Smooth muscle cell (in vitro differentiated cells): ENCODE measurements around the gene TRIM15. TPM values are rescaled to one million over a fixed set of nuclear protein-coding genes. Genes with fewer than 3 reads are reported as not detected.

ENCODE experiments used
- DNase-seq: peaks from one replicate; lab custom pipeline; 2025; ENCODE audit not compliant: unreplicated experiment; lab: John Stamatoyannopoulos, UW
- H2AFZ ChIP-seq: fragments of 200-600 bp; sonication (generic); 2 replicates; pipeline ENCODE4 v1.6.0; 2016; ENCODE audit warnings: antibody characterized with exemption, low read depth, mild to moderate bottlenecking
- H3F3A ChIP-seq: fragments of 200-600 bp; sonication (generic); 2 replicates; pipeline ENCODE4 v1.6.0; 2017; ENCODE audit warnings: antibody characterized with exemption, low read depth
- H3K27ac ChIP-seq: fragments of 200-600 bp; sonication (generic); 2 replicates; pipeline ENCODE4 v1.5.1; 2016; ENCODE audit warnings: low read depth, mild to moderate bottlenecking
- H3K27me3 ChIP-seq: fragments of 200-600 bp; sonication (generic); 2 replicates; pipeline ENCODE4 v1.6.1; 2016; ENCODE audit warnings: low read depth, mild to moderate bottlenecking
- H3K36me3 ChIP-seq: fragments of 200-600 bp; sonication (generic); 2 replicates; pipeline ENCODE4 v1.5.1; 2016; ENCODE audit warnings: low read depth
- H3K4me1 ChIP-seq: fragments of 200-600 bp; sonication (generic); 2 replicates; pipeline ENCODE4 v1.5.1; 2016; ENCODE audit warnings: low read depth
- H3K4me2 ChIP-seq: fragments of 200-600 bp; sonication (generic); 2 replicates; pipeline ENCODE4 v1.6.0; 2016; ENCODE audit warnings: mild to moderate bottlenecking
- H3K4me3 ChIP-seq: fragments of 200-600 bp; sonication (generic); 2 replicates; pipeline ENCODE4 v1.5.1; 2016; ENCODE audit warnings: mild to moderate bottlenecking
- H3K79me2 ChIP-seq: fragments of 200-600 bp; sonication (generic); 2 replicates; pipeline ENCODE4 v1.6.0; 2016; ENCODE audit warnings: low read depth, mild to moderate bottlenecking
- H3K9ac ChIP-seq: fragments of 200-600 bp; sonication (generic); 2 replicates; pipeline ENCODE4 v1.6.0; 2016; ENCODE audit warnings: low read depth
- H3K9me3 ChIP-seq: fragments of 200-600 bp; sonication (generic); replicated peaks from 2 replicates; pipeline ENCODE4 v1.5.1; 2016; ENCODE audit warnings: low read depth
- H4K20me1 ChIP-seq: fragments of 200-600 bp; sonication (generic); 2 replicates; pipeline ENCODE4 v1.6.0; 2016; ENCODE audit warnings: low read depth
- CTCF ChIP-seq: fragments of 200-600 bp; sonication (generic); IDR thresholded peaks from 2 replicates; pipeline ENCODE4 v1.5.1; 2017; ENCODE audit warnings: borderline replicate concordance, mild to moderate bottlenecking, antibody characterized with exemption; ENCODE audit not compliant: insufficient read depth, poor library complexity, severe bottlenecking
- WGBS: methylation state at CpG from one replicate; pipeline ENCODE4 v1.1.7; 2016; ENCODE audit warnings: low lambda C conversion rate; 5-methylcytosine and 5-hydroxymethylcytosine counted together
- polyA plus RNA-seq: library from polyadenylated mRNA; unstranded; fragments of >200 nt; fragmentation: Nextera tagmentation; extraction: Ambion mirVana; gene quantifications from 2 replicates; pipeline ENCODE4 v1.2.1, GENCODE V29; 2016
- total RNA-seq: library from RNA; depleted of rRNA; stranded (reverse); fragments of >200 nt; gene quantifications from 2 replicates; pipeline ENCODE4 v1.2.3, GENCODE V29; 2014

Gene TRIM15
- total and polyA plus RNA-seq, 2 experiments from 2014 or later, result not detected

- WGBS, result 76% methylated on average over 4 of the region's 4 CpGs
- no peak overlapping the region for H3K4me2 ChIP-seq
- H3K27ac ChIP-seq, result no peak overlapping the region
- no peak for DNase-seq
- peaks cover 33% of the 10 kb centered on the region for H3K27me3 ChIP-seq
- H2AFZ ChIP-seq, result no peak overlapping the region
- no peaks in the 10 kb centered on the region for H3K4me1 ChIP-seq
- no peak overlapping the region for H3K9ac ChIP-seq
- no peaks in the 10 kb centered on the region for H3F3A ChIP-seq
- H3K4me3 ChIP-seq, result no peak overlapping the region
- no peaks in the 10 kb centered on the region for H4K20me1 ChIP-seq
- no peaks in the 10 kb centered on the region for H3K36me3 ChIP-seq
- no peaks in the 10 kb centered on the region for H3K79me2 ChIP-seq
- H3K9me3 ChIP-seq, result no peaks in the 10 kb centered on the region
- TF ChIP-seq CTCF, result no peak
Measured at GRCh38 chr6:30152016-30152673, 11.2 kb upstream of the TRIM15 start.

GRCh38 chr6:30152910-30153610, 10.3 kb upstream of the TRIM15 start:
- no peak for TF ChIP-seq CTCF
- Histone ChIP-seq H3K4me2 (no peak overlapping the region), H3K79me2 (no peaks in the 10 kb centered on the region), H3F3A (no peaks in the 10 kb centered on the region), H3K27me3 (peaks cover 37% of the 10 kb centered on the region), H3K4me1 (no peaks in the 10 kb centered on the region), H3K27ac (no peak overlapping the region), H3K9me3 (no peaks in the 10 kb centered on the region), H3K9ac (no peak overlapping the region), H3K4me3 (no peak overlapping the region), H2AFZ (no peak overlapping the region), H4K20me1 (no peaks in the 10 kb centered on the region), H3K36me3 (no peaks in the 10 kb centered on the region)
- WGBS, result 98% methylated on average over 3 of the region's 3 CpGs
- DNase-seq, result no peak

- no peaks in the 10 kb centered on the region for H3K36me3 ChIP-seq
- H3F3A ChIP-seq, result no peaks in the 10 kb centered on the region
- WGBS, result 90% methylated on average over 15 of the region's 17 CpGs
- H3K4me1 ChIP-seq, result no peaks in the 10 kb centered on the region
- no peak for TF ChIP-seq CTCF
- no peaks in the 10 kb centered on the region for H3K79me2 ChIP-seq
- H4K20me1 ChIP-seq, result no peaks in the 10 kb centered on the region
- no peak overlapping the region for H2AFZ ChIP-seq
- H3K27ac ChIP-seq, result no peak overlapping the region
- DNase-seq, result no peak
- H3K27me3 ChIP-seq, result peaks cover 48% of the 10 kb centered on the region
- H3K4me3 ChIP-seq, result no peak overlapping the region
- no peak overlapping the region for H3K4me2 ChIP-seq
- H3K9ac ChIP-seq, result no peak overlapping the region
- no peaks in the 10 kb centered on the region for H3K9me3 ChIP-seq
Measured at GRCh38 chr6:30154061-30154460, 9.3 kb upstream of the TRIM15 start.
